Inferior parietal cortex (tissue), 1 donor: ENCODE measurements around the gene SGTA.

Experiments used
- DNase-seq: peaks from one replicate; pipeline ENCODE4 v3.0.0-alpha.2; 2016; ENCODE audit errors: extremely low spot score

The SGTA gene

DNA sequence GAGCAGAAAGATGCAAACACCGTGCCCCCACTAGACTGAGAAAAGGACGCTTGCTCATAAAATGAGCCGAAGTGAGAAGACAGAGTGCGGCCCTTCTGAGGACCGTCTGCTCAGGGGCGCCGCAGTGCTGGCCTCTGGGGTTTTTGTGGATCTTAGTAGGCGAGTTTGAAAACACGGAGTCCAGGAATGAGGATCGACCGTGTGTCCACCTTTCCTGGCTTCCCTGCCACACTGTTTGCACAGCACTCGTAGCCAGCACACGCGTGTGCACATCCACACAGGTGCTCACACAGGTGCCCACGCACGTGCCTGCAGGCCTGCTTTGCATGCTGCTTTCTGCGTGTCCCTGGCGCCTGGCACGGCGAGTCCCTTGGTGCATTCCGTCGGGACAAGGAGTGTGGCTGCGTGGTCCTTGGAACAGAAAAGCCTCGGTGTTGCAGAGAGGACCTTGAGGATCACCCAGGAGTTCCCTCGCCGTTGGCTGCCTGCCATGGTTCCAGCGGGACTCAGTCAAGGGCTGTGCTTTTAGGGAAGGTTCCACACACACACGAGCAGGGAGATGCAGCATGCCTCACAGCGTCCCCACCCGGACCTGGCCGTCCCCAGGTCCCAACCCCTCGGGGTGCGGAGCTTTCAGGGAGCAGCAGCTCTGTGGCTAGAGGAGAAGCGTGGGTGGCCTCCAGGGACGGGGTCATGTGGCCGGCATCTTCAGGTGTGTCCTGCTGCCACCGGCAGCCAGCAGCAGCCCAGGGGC is 26.5 kb upstream of the SGTA start:
- no peak for DNase-seq

DNA sequence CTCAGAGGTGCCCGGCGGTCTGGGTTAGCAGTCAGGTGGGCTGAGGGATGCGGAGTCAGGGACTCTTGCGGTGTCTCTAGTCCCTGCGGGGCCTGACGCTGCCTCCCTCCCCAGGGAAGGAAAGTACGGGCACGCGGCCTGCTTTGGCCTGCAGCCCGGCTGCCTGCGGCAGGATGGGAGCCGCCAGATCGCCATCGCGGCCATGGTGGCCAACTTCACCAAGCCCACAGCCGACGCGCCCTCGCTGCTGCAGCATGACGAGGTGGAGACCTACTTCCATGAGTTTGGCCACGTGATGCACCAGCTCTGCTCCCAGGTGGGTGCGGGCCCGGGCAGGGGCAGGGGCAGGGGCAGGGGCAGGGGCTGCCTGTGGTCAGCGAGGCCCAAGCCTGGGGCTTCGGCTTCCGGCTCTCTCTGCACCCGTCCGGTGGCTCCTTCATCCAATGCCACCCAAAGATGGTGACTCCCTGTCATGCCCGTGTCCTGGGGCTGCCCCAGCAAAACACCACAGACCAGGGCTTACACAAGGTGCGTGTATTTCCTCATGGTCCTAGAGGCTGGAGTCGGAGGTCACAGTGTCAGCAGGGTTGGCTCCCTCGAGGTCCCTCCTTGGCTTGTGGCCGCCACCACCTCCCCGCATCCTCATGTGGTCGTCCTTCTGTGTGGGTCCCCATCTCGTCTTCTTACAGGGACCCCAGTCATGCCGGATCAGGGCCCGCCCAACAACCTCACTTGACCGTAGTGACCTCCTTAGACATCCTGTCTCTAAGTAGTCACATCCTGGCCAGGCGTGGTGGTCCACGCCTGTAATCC is 25.3 kb upstream of the SGTA start:
- DNase-seq = no peak

DNA sequence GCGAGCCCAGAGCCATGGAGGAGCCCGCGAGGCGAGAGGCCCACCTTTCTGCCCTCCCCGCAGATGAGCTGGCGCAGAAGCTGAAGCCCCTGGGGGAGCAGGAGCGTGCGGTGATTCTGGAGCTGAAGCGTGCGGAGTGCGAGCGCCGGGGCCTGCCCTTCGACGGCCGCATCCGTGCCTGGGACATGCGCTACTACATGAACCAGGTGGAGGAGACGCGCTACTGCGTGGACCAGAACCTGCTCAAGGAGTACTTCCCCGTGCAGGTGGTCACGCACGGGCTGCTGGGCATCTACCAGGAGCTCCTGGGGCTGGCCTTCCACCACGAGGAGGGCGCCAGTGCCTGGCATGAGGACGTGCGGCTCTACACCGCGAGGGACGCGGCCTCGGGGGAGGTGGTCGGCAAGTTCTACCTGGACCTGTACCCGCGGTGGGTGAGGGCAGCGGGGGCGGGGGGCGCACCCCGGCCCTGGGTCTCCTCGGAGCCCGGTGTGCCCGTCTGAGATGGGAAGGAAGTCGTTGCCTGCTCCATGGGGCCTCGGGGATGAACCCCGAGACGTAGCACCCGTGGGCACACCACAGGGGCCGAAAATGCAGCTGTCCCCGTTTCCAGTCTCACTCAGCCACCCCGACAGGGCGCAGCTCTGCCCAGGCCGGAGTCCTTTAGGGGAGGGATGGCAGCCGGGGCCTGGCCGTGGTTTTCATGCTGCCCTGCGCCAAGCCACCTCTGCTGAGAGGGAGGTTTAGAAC is 24.5 kb upstream of the SGTA start:
- DNase-seq = no peak

DNA sequence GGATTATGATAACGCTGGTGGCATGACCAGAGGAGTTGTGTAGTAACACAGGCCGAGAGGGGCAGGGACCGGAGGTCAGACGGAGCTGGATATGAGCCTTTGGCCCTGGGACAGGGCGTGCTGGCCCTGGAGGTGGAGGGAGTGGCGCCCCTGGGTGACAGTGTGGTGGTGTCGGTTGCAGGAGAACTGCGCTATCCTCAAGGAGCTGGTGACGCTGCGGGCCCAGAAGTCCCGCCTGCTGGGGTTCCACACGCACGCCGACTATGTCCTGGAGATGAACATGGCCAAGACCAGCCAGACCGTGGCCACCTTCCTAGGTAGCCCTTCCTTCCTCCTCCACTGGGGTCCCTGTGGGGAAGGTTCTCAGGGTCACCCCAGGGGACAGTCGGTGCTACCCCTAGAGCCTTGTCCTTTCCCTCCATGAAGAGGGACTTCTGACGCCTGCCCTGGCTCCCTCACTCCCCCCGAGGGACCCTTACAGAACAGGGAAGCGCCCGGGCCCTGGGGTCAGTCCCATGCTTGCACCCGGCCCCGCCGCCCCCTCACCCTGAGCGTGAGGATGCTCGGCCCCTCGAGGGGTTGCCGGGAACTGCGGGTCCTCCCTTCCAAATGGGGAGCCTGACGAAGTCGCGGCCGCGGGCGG is 23.8 kb upstream of the SGTA start:
- no peak for DNase-seq

DNA sequence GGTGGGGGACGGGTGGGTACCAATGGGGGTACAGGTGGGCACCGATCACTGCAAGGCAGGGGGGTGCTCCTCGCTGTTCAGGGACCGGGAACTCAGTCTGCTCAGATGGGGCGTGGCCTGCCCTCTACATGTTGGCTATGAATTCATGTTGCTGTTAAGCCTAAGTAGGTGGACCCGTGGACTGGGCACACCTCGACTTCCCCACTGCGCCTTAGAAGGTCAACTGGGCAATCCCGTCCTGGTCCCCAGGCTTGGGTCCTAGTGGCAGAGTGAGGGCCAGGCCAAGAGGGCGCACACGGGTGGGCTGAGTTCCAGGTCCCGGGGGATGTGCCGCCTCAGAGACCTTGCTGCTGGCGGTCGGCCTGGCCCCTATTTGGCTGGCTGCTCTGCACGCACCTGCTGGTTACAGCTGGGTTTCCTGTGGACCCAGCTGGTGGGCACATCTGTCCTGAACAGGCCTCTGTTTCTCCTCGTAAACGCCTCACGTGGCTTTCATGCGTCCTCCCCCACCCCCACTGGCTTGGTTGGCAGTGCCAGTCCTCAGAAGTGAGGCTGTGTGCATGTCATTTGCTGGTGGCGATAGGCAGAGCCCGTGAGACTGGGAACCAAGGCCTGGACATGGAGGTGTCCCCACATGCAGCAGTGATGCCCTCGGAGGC is 23.0 kb upstream of the SGTA start:
- DNase-seq = no peak

DNA sequence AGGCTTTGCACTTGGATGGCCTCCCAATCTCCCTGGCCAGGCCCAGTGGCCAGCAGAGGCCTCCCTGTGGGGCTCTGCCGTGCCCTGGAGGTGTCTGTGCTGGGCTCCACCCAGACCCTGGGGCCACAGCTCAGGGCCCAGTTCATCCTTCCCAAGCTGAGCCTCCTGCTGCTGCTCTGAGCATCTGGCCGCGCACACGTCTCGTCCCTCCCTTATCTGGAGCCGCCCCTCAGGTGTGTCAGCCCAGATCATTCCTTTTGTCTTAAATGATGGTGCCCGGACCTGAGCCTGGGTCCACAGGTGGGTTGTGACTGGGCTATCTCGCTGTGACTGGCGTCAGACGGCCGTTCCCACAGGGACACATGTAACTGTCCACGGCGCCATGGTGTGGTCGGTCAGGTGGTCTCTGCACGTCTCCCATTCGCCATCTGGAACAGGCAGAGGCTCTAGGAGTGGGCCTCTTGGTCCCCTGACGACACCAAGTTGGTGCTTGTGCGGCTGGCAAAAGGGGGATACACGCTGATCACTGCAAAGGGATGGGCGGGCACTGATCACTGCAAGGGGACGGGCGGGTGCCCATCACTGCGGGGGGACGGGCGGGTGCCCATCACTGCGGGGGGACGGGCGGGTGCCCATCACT is 22.3 kb upstream of the SGTA start:
- DNase-seq = no peak

DNA sequence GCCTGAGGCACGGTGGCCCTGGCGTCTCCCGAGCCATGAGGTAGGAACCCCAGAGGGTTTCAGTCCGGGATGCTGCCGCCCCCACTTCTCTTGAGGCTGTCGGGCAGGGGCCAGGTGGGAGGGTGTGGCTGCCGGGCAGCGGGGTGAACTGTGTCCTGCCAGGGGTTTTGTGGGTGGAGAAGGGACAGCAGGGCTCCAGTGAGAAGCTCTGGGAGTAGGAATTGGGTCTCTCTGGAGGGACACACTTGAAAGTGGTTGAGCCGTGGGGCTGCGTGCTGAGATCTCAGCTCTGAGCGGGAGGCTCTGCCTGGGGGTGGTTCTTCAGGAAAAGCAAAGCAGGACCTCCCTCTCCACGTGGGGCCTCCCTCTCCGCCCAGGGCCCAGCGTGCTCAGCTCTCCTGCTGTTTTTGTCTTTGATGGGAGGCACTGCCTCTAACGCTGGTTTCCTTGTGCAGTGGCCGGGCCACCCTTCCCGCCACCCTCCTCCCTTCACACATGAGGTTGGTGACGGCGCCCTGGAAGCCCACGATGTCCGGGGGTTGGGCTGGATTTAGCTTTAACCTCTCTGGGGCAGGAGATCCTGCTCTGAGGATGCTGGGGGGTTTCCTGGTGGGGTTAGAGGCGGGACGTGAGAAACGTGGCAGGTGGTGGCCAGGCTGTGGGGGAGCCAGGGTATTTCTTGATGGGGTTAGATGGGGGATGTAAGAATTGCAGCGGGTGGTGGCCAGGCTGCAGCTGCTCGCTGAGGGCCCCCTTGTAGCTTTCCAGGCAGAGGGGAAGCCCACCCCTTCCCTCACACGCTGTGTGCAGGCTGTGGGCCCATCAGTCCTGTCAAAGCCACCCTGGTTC is 21.3 kb upstream of the SGTA start:
- DNase-seq = no peak

DNA sequence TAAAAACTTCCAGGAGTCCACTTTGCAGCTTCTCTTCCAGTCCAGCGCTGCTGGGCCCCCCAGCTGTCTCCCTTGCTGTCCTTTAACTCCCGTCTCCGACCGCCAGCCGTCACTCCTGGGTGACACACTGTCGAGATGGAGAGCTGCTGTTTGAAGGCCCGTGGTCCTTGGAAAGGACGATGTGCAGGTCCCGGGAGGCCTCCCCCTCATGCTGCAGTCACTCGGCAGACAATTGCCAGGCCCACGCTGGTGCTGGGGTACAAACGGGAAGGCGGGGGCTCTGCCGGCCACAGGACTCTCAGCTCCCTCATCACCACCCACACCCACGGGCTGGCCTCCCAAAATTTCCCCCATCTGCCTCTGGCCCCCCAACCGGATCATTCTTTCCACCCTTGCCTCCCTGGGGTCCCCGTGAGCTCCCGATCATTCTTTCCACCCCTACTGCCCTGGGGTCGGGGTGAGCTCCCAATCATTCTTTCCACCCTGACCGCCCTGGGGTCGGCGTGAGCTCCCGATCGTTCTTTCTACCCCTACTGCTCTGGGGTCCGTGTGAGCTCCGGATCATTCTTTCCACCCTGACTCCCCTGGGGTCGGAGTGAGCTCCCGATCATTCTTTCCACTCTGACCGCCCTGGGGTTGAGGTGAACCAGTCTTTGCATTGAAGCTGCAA is 20.5 kb upstream of the SGTA start:
- no peak for DNase-seq

DNA sequence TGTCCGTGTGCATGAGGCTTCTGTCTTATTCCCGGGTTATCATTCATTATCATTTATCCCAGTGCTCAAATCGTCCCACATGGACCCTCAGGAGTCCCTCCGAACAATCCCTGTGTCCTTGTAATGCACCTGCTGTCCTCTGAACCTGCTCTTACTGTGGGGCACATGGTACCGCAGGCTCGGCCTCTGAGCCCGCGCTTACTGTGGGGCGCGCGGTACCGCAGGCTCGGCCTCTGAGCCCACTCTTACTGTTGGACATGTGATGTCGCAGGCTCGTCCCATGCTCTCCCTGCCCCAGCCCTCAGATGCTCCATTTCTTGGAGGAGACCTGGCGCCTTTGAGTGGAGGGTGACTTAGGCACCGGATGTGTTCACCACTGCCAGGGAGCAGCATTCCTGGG is 19.8 kb upstream of the SGTA start:
- DNase-seq = no peak

DNA sequence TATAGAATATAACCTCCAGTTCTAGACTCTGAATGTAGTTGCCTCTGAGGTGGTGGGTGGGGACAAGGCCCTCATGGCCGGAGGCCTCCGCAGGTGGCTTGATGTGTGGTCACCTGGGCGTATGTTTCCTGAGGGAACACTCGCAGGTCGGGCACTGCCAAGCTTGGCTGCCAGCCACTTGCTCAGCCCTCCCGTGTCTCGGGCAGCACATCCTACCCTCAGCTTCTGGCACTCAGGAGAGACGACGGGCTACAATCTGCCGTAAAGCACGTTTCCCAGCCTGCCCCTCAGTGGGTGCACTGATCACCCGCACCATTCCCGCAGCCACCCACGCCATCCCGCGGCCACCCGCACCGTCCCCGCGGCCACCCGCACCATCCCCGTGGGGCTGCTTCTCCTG is 17.4 kb upstream of the SGTA start:
- no peak for DNase-seq

DNA sequence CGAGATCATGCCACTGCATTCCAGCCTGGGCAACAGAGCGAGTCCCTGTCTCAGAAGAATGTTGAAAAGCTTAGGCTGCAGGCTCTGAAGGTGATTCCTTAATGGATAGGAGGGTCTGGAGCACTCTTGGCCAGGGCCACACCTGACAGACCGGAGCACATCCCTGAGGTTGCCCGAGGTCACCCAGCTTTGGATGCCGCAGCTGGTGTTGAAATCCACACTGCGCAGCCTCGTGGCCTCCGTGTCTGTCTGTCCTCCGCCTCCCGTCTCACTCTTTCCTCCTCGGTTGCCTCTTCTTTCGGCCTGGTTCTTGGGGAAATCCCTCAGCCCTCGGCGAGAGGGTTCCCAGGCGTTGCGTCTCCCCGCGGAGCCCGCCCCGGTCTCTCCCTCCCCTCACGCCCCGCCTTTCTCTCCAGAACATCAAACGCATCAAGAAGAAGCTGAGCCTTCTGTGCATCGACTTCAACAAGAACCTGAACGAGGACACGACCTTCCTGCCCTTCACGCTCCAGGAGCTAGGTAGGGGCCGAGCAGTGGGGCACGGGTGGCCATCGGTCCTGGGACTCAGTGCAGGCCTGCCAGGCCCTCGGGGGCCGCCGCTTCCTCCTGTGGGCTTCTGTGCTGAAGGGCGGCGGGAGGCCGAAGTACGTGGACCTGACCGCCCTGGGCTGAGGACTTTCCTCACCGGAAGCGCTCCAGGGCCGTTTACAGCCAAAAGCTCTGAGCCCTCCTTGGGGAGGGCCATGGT is 16.4 kb upstream of the SGTA start:
- DNase-seq = no peak

DNA sequence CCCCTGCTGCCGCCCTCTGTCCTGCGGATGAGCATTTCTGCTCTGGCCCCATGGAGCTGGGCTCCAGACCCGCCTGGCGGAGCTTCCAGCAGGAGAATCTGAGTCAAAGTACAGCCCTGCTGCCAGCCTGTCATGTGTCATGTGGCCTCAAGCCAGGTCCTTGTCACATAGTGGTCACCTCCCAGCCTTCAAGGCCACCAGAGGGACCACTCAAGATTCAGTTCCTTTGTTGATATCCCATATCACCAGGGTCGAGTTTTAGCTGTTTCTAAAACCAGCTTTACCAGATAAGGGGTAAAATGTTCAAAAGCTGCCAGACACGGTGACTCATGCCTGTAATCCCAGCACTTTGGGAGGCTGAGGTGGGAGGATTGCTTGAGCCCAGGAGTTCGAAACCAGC is 15.7 kb upstream of the SGTA start:
- DNase-seq = no peak

DNA sequence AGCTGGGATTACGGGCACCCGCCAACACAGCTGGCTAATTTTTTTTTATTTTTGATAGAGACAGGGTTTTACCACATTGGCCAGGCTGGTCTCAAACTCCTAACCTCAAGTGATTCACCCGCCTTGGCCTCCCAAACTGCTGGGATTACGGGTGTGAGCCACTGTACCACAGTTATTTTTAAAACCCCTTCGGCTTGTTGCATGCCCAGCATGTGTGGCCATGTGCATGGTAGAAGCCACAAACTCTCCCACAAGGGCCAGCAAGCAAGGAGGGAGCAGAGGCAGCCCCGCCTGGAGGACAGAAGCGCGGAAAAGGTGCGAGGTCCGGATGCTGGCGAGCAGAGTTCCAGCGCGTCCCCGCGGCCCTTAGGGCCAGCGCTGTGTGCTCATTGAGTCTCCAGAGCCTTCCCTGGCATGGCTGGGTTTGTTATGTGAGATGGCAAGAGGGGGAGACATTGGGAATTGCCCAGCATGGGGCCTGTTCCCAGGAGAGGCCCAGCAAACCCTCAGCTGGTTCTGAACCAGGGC is 15.1 kb upstream of the SGTA start:
- no peak for DNase-seq

DNA sequence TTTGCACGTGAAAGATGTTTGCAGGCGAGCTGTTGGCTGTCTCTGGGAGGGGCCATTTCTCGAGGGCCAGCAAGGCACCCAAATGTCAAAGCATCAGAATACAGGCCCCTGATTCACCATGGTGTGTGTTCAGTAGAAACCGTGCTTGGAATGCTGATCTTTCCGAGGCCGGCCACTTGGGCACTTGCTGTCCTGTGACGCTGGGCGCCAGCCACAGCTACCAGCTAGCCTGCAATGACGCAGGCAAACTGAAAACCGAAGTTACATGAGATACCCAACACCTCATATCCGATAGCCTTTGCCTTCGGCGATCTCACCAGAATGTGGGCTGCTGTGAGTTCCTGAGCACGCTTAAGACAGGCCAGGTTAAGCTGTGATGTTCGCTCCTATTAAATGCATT is 14.2 kb upstream of the SGTA start:
- DNase-seq = no peak

DNA sequence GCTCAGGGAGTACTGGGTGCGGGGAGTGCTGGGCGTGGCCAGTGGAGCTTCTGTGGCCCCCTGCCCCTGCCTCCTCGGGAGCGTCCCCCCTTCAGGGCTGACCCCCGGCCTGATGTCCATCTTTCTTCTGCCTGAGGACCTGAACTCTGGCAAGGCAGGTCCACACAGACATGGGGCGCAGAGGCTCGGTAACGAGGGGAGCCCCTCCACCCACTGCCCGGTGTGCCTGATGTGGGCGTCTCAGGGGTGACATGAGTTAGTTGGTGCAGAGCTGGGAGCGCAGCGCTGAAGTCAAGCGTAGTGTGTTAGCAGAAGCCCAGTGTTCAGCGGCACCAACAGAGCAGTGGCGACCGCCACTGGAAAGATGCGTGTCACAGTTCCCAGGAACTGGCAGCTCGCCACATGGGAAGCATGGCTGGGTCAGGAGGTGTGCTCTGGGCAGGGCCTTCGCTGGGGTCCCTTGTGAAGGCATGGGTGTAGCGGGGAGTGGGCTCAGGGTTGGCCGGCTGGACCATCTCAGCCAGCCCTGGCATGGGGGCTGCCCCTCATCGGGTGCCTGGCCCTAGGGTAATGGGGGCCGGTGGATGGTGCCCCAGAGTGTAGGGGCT is 13.7 kb upstream of the SGTA start:
- DNase-seq = no peak

DNA sequence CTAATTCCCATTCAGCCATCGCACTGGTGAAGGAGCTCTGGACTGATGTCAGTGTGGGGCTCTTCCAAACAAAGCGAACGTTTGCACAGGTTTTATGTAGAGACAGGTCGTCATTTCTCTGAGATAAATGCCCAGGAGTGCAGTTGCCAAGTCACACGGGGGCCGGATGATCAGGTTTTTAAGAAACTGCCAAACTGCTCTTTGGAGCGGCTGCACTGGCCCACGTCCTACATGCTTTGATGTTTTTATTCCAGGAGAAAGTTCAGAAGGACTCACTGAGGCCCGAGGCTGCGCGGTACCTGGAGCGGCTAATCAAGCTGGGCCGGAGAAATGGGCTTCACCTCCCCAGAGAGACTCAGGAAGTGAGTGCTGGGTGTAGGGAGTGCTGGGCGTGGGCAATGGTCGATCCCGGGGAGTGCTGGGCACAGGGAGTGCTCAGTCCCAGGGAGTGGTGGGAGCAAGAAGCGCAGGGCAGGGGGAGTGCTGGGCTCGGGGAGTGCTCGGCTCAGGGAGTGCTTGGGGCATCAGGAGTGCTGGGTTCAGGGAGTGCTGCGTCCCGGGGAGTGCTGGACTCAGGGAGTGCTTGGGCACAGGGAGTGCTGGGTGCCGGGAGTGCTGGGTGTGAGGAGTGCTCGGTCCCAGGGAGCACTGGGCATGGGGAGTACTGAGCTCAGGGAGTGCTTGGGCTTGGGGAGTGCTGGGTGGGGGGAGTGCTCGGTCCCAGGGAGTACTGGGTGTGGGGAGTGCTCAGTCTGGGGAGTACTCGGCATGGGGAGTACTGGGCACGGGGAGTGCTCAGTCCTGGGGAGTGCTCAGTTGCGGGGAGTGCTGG is 13.0 kb upstream of the SGTA start:
- no peak for DNase-seq

DNA sequence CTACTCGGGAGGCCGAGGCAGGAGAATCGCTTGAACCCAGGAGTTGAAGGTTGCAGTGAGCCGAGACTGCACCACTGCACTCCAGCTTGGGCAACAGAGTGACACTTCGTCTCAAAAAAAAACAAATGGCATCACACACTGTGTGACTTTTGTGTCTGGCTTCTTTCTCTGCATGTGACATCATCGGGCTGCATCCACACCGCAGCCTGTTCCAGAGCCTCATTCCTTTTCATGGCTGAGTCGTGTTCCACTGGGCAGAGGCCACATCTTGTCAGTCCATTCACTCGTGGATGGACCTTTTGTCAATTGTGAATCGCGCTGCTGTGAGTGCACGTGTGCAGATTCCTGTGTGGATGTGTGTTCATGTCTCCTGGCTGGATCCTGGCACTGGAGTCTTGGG is 10.5 kb upstream of the SGTA start:
- DNase-seq = no peak
